Activated CD8-positive, alpha-beta memory T cell treated with anti-CD3 and anti-CD28 coated beads for 48 hours (primary cell): ENCODE measurements around the gene TMEM145.

Source experiments
- DNase-seq, 3 experiments: peaks; one replicate each; pipeline ENCODE4 v3.0.0-alpha.2; 2020; ENCODE audit warnings: low read depth in 2 of 3, low spot score in 2 of 3

Gene TMEM145

DNA sequence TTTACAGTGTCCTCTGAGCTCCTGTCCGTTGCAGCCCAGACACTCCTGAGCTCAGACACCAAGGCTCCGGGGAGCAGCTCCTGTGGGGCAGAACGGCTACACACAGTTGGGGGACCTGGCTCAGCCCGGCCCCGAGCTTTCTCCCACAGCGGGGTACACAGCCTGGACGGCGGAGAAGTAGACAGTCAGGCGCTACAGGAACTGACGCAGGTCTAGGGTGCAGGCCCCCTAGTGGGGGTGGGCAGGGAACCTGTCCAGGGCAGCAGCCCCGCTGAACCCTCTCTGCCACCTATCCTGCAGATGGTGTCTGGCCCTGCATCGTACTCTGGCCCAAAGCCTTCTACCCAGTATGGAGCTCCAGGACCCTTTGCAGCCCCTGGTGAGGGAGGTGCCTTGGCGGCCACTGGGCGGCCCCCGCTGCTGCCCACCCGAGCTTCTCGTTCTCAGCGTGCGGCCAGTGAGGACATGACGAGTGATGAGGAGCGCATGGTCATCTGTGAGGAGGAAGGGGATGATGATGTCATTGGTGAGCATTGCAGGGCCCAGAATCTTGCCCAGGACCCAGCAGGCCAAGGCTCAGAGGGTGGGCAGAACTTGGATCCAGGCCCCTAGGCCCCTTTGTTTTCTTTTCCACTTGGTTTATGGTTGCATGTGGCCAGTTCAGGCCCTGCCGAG is 24.1 kb upstream of the TMEM145 start:
- DNase-seq = no peak

DNA sequence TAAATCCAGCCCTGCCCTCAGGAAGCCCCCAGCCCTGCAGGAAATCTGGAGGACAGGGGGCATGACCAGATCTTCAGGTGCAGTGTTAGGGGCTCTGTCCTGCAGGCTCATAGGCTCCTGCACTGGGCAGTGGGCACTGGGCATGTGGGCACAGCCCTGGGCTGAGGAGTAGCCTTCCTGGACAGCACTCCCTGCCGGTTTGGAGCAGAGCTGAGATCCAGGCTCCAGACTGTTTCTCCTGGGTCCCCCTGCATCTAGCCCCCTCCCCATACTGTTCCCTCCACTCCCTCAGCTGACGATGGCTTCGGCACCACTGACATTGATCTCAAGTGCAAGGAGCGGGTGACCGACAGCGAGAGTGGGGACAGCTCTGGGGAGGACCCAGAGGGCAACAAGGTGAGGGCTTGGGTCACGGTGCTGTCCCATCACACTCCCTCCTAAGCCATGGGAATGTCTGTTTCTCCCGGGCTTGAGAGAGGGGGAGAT is 23.5 kb upstream of the TMEM145 start:
- no peak for DNase-seq

DNA sequence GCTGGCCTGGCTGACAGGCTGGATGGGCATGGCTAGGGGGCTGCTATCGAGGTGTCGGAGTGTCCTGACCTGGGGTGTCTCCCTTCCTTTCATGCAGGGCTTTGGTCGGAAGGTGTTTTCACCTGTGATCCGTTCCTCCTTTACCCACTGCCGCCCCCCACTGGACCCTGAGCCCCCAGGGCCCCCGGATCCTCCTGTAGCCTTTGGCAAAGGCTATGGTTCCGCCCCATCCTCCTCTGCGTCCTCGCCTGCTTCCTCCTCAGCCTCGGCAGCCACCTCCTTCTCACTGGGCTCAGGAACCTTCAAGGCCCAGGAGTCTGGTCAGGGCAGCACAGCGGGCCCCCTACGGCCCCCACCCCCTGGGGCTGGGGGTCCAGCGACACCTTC is 23.0 kb upstream of the TMEM145 start:
- no peak for DNase-seq

DNA sequence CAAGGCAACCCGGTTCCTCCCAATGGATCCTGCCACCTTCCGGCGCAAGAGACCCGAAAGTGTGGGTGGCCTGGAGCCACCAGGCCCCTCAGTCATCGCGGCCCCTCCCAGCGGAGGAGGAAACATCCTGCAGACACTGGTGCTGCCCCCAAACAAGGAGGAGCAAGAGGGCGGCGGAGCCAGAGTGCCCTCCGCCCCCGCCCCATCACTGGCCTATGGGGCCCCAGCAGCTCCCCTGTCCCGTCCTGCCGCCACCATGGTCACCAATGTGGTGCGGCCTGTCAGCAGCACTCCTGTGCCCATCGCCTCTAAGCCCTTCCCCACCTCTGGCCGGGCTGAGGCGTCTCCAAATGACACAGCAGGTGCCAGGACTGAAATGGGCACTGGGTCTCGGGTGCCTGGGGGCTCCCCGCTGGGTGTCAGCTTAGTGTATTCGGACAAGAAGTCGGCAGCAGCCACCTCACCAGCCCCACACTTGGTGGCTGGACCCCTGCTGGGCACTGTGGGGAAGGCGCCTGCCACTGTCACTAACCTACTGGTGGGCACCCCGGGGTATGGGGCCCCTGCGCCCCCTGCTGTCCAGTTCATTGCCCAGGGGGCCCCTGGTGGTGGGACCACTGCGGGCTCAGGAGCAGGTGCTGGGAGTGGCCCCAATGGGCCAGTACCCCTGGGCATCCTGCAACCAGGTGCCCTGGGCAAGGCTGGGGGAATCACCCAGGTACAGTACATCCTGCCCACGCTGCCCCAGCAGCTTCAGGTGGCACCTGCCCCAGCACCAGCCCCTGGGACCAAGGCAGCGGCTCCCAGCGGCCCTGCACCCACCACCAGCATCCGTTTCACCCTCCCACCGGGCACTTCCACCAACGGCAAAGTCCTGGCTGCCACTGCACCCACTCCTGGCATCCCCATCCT is 22.3 kb upstream of the TMEM145 start:
- DNase-seq = no peak

- DNase-seq = no peak
These were observed 21.7 kb upstream of the TMEM145 start for GRCh38 chr19:42291435-42291810.

DNA sequence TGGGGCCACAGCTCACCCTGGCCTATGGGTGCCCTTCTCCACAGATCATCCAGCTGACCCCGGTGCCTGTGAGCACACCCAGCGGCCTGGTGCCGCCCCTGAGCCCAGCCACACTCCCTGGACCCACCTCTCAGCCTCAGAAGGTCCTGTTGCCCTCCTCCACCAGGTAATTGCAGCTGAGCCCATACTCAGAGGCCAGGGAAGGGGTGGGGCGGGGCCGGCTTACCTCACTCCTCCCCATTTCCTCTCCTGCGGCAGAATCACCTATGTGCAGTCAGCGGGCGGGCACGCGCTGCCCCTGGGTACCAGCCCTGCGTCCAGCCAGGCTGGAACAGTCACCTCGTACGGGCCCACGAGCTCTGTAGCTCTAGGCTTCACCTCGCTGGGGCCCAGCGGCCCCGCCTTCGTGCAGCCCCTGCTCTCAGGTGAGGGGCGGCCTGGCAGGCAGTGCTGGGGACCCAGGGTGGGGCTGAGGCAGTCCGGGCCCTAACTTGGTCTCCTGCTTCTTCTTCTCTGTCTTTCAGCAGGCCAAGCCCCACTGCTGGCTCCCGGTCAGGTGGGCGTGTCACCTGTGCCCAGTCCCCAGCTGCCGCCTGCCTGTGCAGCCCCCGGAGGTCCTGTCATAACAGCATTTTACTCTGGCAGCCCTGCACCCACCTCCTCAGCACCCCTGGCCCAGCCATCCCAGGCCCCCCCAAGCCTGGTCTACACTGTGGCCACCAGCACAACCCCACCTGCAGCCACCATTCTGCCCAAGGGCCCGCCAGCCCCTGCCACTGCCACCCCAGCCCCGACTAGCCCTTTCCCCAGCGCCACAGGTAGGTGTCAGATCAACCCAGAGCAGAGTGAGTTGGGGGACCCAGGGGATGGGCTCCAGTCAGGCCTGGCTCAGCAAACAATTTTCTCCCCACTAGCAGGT is 20.8 kb upstream of the TMEM145 start:
- DNase-seq = no peak

DNA sequence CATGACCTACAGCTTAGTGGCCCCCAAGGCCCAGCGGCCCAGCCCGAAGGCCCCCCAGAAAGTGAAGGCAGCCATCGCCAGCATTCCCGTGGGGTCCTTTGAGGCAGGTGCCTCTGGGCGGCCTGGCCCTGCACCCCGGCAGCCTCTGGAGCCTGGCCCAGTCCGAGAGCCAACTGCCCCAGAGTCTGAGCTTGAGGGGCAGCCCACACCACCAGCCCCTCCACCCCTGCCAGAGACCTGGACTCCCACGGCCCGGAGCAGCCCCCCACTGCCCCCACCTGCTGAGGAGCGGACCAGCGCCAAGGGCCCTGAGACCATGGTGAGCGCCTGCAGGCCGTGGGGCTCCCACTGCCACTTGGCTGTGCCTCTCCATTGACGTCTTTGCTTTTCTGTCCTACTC is 20.1 kb upstream of the TMEM145 start:
- no peak for DNase-seq

GRCh38 chr19:42293540-42293939 is 19.6 kb upstream of the TMEM145 start:
- DNase-seq = no peak

GRCh38 chr19:42293948-42294347 is 19.2 kb upstream of the TMEM145 start:
- no peak for DNase-seq

DNA sequence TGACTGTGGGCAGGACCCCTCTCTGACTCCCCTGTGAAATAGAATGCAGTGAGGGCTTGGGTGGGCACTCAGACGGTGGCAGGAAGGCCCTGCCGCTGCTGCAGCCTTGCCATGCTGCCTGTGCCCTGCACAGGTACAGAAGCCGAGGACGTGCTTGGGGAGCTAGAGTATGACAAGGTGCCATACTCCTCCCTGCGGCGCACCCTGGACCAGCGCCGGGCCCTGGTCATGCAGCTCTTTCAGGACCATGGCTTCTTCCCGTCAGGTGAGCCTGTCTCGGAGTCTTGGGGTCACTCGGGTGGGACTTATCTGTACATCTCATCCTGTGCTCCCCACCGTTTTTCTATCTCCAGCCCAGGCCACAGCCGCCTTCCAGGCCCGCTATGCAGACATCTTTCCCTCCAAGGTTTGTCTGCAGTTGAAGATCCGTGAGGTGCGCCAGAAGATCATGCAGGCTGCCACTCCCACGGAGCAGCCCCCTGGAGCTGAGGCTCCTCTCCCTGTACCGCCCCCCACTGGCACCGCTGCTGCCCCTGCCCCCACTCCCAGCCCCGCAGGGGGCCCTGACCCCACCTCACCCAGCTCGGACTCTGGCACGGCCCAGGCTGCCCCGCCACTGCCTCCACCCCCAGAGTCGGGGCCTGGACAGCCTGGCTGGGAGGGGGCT is 18.5 kb upstream of the TMEM145 start:
- no peak for DNase-seq

DNA sequence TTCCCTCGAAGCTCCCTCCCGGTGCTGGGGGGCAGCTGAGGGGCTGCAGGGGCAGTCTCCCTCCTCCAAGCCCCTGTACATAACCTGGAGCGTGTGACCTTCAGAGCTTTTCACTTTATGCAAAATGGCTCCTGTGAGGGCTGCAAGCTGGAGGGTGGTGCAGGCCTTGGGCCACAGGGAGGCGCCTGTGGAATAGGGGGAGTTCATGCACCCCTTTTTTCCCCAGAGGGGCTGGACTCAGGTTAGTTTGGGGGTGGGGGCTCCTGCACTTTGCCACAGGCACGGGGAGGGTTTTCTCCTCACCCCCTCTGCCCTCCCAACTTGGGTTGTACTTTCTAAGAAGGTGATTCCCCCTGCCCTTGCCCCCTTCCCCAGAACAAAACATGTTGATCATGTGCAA is 17.8 kb upstream of the TMEM145 start:
- no peak for DNase-seq

DNA sequence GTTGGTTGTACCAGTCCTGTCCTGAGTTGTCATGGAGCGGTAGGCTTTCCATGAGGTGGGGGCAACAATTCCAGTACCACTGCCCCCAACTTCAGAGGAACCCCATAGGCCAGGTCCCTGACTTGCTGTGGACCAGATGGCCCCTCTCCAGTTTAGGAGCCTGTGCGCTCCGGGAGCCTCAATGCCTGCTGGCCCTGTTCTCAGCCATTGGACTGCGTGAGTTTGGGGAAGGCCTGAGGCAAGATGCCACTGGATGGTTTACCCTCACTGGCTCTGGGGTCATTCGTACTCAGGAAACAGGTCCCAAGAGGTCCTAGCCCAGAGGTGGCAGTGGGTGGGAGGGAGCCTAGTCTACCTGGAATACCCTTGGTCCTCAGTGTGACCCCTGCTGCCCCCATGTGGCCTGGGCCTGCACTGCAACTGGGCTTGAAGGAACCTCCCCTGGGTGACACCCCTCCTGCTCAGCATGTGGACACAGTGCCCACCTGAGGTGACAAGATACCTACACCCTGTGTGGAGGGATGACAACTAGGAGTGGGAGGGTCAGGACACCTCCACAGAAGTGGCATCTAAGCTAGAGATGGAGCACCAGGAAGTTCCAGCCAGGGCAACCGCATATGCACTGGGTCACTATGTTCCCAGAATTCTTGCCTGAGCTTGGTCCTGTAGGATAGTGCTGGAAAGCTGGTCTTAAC is 17.1 kb upstream of the TMEM145 start:
- DNase-seq = peak; percentile 64 to 95 (median 94)

GRCh38 chr19:42297039-42297438 is 16.1 kb upstream of the TMEM145 start:
- no peak for DNase-seq

GRCh38 chr19:42301646-42302203 is 11.4 kb upstream of the TMEM145 start, which contains the start of gene PRR19:
PRR19 (plus strand) TSS chr19:42302132; CDS start chr19:42309585, 7,453 bp downstream.
- DNase-seq = no peak

DNA sequence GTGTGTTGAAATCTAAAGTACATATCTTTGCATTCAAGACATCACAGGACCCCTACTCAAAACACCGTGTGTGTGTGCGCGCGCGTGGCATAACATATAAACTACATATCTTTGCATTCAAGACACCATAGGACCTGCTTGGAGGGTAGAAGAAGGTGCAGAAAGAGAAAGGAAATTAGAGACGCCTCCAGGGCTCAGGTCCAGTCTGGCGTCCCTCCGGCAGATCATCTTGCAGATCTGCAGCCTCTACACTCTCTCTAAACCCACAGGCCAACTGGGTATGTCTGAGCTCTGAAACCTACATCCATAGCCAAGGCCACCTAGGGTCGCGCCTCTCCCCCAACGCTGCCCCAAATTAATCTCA is 10.0 kb upstream of the TMEM145 start:
- no peak for DNase-seq

DNA sequence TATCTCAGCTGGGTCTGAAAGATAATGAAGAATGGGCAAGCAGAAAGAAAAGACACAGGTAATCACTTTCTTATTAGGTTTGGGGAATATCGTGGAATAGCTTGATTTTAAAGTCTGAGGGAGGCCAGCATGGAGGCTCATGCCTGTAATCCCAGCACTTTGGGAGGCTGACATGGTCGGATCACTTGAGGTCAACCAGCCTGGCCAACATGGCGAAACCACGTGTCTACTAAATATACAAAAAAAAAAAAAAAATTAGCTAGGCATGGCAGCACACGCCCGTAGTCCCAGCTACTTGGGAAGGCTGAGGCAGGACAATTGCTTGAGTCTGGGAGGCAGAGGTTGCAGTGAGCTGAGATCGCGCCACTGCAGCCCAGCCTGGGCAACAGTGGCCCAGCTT is 9.2 kb upstream of the TMEM145 start:
- DNase-seq = no peak

DNA sequence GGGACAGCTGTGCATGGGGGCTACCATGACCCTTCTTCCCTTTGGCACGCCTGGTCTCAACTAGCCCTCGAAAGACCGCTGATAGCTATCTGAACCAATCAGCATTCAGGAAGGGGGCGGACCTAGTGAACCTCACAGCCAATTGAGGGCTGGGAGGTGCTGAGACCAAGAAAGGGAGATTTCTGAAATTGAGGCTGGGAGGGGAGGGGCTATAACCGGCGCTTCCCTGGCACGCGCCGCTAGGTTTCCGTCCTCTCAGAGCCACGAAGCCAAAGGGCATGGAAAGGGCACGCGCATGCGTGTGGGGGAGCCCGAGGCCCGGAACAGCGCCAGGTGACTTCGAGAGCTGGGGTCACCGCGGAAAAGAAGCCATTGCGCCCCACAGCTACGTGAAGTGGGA is 6.5 kb upstream of the TMEM145 start:
- no peak for DNase-seq

GRCh38 chr19:42309686-42310085 is 3.4 kb upstream of the TMEM145 start:
- DNase-seq = no peak

DNA sequence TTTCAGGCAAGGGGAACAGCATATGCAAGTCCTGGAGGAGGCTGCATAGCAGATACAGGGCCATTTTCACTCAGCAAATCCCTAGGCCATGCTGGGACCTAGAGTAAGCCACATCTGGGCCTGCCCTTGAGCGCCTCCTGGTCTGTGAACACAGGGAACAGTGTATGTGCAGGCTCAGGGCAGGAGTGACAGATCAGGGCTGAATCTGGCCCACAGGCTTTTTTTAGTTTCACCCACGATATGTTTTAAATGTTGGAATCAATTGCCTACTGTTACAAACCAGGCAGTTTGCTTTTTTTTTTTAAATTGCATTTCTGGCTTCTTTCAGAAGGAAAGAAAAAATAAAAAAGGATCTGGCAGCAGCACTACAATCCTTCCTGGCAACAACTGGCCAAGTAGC is 1.5 kb upstream of the TMEM145 start:
- no peak for DNase-seq

GRCh38 chr19:42312370-42312769 is 739 bp upstream of the TMEM145 start:
- DNase-seq = no peak
